Caco-2 (cell line): ENCODE results near the gene ATP11C. TPM values are rescaled to one million over a fixed set of nuclear protein-coding genes. Genes with fewer than 3 reads are reported as not detected.
"Not testable (repeated sequence)": the region's sequence is repeated elsewhere in the genome, so short reads cannot be mapped to it uniquely, and the experiment has no call there.

Experiments used
- BruUV-seq: library from RNA; stranded (reverse); fragments of 400-500 nt; replicated peaks from 2 replicates; lab custom pipeline; 2021; lab: Mats Ljungman, UMichigan
- CTCF ChIA-PET: fragments of 300-600 bp; sonication (Branson Sonifier 250); formaldehyde crosslinking; loops from one replicate; lab custom pipeline; 2022; ENCODE audit warnings: antibody characterized with exemption; lab: Charles Lee
- POLR2A ChIA-PET: fragments of 300-600 bp; sonication (Branson Sonifier 250); formaldehyde crosslinking; loops from one replicate; lab custom pipeline; 2022; ENCODE audit warnings: antibody characterized with exemption; lab: Charles Lee
- DNase-seq, 2 experiments: peaks; one replicate each; pipeline versions ENCODE4 v3.0.0 to v3.0.0-alpha.2; 2020 to 2022
- H3K27me3 ChIP-seq: replicated peaks from 2 replicates; pipeline ENCODE4 v1.6.0; 2011; ENCODE audit warnings: low read length; ENCODE audit not compliant: control insufficient read depth, insufficient read depth
- H3K36me3 ChIP-seq: 2 replicates; pipeline ENCODE4 v1.5.1; 2011; ENCODE audit warnings: low read length; ENCODE audit not compliant: control insufficient read depth, insufficient read depth
- H3K4me1 ChIP-seq: fragments of 250-450 bp; sonication (Bioruptor Pico); 2 replicates; pipeline ENCODE4 v1.5.1; 2020; ENCODE audit warnings: mild to moderate bottlenecking
- H3K4me3 ChIP-seq: 2 replicates; pipeline ENCODE4 v1.5.1; 2011; ENCODE audit warnings: low read depth, mild to moderate bottlenecking, control low read depth, low read length
- H3K9me3 ChIP-seq: fragments of 250-450 bp; sonication (Bioruptor Pico); 2 replicates; pipeline ENCODE4 v1.5.1; 2020; ENCODE audit warnings: mild to moderate bottlenecking, moderate library complexity
- H3K27ac Mint-ChIP-seq: one replicate; pipeline ENCODE4 v1.8.0; 2022; ENCODE audit warnings: mixed read lengths; ENCODE audit not compliant: unreplicated experiment
- H3K27me3 Mint-ChIP-seq: one replicate; pipeline ENCODE4 v1.8.0; 2022; ENCODE audit warnings: mixed read lengths; ENCODE audit not compliant: insufficient read depth, unreplicated experiment
- H3K36me3 Mint-ChIP-seq: one replicate; pipeline ENCODE4 v1.8.0; 2022; ENCODE audit warnings: mild to moderate bottlenecking, mixed read lengths; ENCODE audit not compliant: insufficient read depth, unreplicated experiment
- H3K4me1 Mint-ChIP-seq: one replicate; pipeline ENCODE4 v1.8.0; 2022; ENCODE audit warnings: low read depth, mixed read lengths; ENCODE audit not compliant: unreplicated experiment
- H3K4me3 Mint-ChIP-seq: one replicate; pipeline ENCODE4 v1.8.0; 2022; ENCODE audit warnings: mild to moderate bottlenecking, moderate library complexity, mixed read lengths; ENCODE audit not compliant: unreplicated experiment
- H3K9me3 Mint-ChIP-seq: one replicate; pipeline ENCODE4 v1.8.0; 2022; ENCODE audit warnings: mixed read lengths; ENCODE audit not compliant: unreplicated experiment
- intact Hi-C: fragments of 100-400 bp; cut with micrococcal nuclease; formaldehyde crosslinking; loops from one replicate; pipeline ENCODE4 v1.10.0; 2022; ENCODE audit not compliant: unreplicated experiment
- total RNA-seq: library from RNA; stranded (reverse); gene quantifications from 2 replicates; pipeline ENCODE4 v1.2.3, GENCODE V29; 2022
- TF ChIP-seq, protein P1 (sequence below), 2 experiments: fragments of 200-600 bp in 1 of 2; IDR thresholded peaks; 1 replicate in 1 of 2; 2 replicates in 1 of 2; pipeline versions ENCODE4 v1.5.1 to v1.8.0; 2011 to 2022; ENCODE audit warnings: antibody characterized with exemption in 1 of 2, control low read depth in 1 of 2, inconsistent platforms in 1 of 2, low read depth in 1 of 2, low read length in 1 of 2, mild to moderate bottlenecking in 1 of 2, moderate library complexity in 1 of 2; ENCODE audit not compliant: insufficient read depth in 1 of 2, severe bottlenecking in 1 of 2, unreplicated experiment in 1 of 2

ATP11C gene
- total RNA-seq, 1 experiment from 2014 or later: 12.2 TPM

DNA sequence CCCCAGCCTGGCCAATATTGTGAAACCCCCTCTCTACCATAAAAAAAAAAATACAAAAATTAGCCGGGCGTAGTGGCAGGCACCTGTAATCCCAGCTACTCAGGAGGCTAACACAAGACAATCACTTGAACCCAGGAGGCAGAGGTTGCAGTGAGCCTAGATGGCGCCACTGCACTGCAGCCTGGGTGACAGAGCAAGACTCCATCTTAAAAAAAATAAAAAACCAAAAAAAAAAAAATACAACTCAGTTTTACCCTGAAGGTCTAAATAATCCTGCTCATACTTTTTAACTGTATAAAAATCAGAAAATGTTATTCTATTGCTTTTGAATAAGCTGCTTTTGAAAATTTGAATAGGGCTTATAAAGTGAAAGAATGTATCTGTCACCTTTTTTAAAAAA lies 33.3 kb upstream of the ATP11C start:
- intact Hi-C loops: not testable (repeated sequence)

DNA sequence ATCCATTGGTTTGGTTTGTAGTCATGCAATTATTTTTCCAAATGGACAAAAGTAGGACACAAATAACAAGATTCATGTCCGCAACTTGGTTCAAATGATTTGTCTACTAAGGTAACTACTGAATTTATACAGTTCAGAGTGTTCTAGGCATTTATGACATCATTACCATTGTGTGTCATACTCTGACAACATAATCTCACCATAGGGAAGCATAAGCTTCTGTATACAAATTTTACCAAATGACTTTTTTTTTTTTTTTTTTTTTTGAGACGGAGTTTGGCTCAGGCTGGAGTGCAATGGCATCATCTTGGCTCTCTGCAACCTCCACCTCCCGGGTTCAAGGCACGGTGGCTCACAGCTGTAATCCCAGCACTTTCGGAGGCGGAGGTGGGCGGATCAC lies 32.6 kb upstream of the ATP11C start, which contains the start of gene CXorf66:
Gene CXorf66 (minus strand): TSS at position 101 of the 400 bp plus-strand sequence. CDS start 25 bp downstream, at position 76.
- Histone ChIP-seq H3K4me1 (no peaks in the 10 kb centered on the region), H3K36me3 (no peaks in the 10 kb centered on the region), H3K4me3 (no peak within 1 kb of the TSS), H3K9me3 (no peaks in the 10 kb centered on the region), H3K27me3 (no peaks in the 10 kb centered on the region)
- DNase-seq: no peak
- H3K4me3 Mint-ChIP-seq: no peak within 1 kb of the TSS
- TF ChIP-seq, protein P1, sequence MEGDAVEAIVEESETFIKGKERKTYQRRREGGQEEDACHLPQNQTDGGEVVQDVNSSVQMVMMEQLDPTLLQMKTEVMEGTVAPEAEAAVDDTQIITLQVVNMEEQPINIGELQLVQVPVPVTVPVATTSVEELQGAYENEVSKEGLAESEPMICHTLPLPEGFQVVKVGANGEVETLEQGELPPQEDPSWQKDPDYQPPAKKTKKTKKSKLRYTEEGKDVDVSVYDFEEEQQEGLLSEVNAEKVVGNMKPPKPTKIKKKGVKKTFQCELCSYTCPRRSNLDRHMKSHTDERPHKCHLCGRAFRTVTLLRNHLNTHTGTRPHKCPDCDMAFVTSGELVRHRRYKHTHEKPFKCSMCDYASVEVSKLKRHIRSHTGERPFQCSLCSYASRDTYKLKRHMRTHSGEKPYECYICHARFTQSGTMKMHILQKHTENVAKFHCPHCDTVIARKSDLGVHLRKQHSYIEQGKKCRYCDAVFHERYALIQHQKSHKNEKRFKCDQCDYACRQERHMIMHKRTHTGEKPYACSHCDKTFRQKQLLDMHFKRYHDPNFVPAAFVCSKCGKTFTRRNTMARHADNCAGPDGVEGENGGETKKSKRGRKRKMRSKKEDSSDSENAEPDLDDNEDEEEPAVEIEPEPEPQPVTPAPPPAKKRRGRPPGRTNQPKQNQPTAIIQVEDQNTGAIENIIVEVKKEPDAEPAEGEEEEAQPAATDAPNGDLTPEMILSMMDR (IDR thresholded peaks at IDR 0.05; ENCODE audit: insufficient read depth in 1 of 2, low read depth in 1 of 2, low read length in 1 of 2, severe bottlenecking in 1 of 2, unreplicated experiment in 1 of 2): no peak
- no peak within 1 kb of the TSS for H3K27ac Mint-ChIP-seq
- BruUV-seq: no TSS peak
- CTCF ChIA-PET: interaction anchor here (0.6 kb wide), 1 partner anchor 80 kb away, joined by 3 read pairs; no protein-coding TSS in a partner anchor
- H3K9me3 Mint-ChIP-seq: no peaks in the 10 kb centered on the region
- intact Hi-C loops: no loop called here
- no peaks in the 10 kb centered on the region for H3K4me1 Mint-ChIP-seq
- H3K36me3 Mint-ChIP-seq: no peaks in the 10 kb centered on the region
- H3K27me3 Mint-ChIP-seq: peaks cover 5% of the 10 kb centered on the region
- POLR2A ChIA-PET: no interaction called here

More for the DNA sequence above, 33.3 kb upstream of the ATP11C start:
- H3K36me3 Mint-ChIP-seq, BruUV-seq, H3K27ac Mint-ChIP-seq, H3K36me3 ChIP-seq, H3K4me1 Mint-ChIP-seq, CTCF ChIA-PET, H3K4me3 Mint-ChIP-seq, H3K4me3 ChIP-seq, H3K27me3 ChIP-seq, H3K9me3 Mint-ChIP-seq, H3K4me1 ChIP-seq, H3K9me3 ChIP-seq, DNase-seq, POLR2A ChIA-PET, H3K27me3 Mint-ChIP-seq: not testable (repeated sequence)
- TF ChIP-seq, protein P1 (IDR thresholded peaks at IDR 0.05; ENCODE audit: insufficient read depth in 1 of 2, low read depth in 1 of 2, low read length in 1 of 2, severe bottlenecking in 1 of 2, unreplicated experiment in 1 of 2): peak in 1 of 2 experiments; percentile 3

DNA sequence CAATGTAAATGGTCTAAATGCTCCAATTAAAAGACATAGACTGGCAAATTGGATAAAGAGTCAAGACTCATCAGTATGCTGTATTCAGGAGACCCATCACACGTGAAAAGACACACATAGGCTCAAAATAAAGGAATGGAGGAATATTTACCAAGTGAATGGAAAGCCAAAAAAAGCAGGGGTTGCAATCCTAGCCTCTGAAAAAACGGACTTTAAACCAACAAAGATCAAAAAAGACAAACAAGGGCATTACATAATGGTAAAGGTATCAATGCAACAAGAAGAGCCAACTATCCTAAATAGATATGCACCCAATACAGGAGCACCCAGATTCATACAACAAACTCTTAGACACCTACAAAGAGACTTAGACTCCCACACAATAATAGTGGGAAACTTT lies 28.2 kb upstream of the ATP11C start:
- CTCF ChIA-PET, H3K4me3 Mint-ChIP-seq, POLR2A ChIA-PET, H3K4me1 Mint-ChIP-seq, H3K4me1 ChIP-seq, H3K27me3 Mint-ChIP-seq, BruUV-seq, H3K27ac Mint-ChIP-seq, DNase-seq, intact Hi-C loops, H3K4me3 ChIP-seq, H3K9me3 Mint-ChIP-seq, H3K27me3 ChIP-seq, H3K36me3 ChIP-seq, H3K36me3 Mint-ChIP-seq, H3K9me3 ChIP-seq: not testable (repeated sequence)

DNA sequence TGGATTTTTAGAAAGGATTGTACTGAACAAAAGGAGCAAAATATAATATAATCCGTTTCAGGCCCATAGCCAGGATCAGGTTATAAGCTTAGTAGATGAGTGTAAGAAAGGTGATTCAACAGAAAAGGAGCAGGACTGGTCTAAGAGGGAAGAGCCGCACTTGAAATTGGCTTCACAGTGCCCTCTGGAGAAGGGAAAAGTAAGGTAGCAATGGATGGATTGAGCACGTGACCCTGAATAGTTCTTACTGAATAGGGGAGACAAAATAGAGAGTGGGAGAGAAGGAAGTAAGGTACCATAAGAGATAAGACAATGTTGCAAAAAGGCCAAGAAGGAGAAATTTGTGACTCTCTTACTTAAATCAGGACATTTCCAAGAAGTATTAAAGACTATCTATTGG lies 16.9 kb upstream of the ATP11C start:
- Mint-ChIP-seq H3K4me1 (no peaks in the 10 kb centered on the region), H3K9me3 (no peaks in the 10 kb centered on the region), H3K27me3 (no peaks in the 10 kb centered on the region), H3K4me3 (no peak overlapping the region), H3K27ac (no peak overlapping the region), H3K36me3 (no peaks in the 10 kb centered on the region)
- no TSS peak for BruUV-seq
- TF ChIP-seq, protein P1 (IDR thresholded peaks at IDR 0.05; ENCODE audit: insufficient read depth in 1 of 2, low read depth in 1 of 2, low read length in 1 of 2, severe bottlenecking in 1 of 2, unreplicated experiment in 1 of 2): peak in 1 of 2 experiments; percentile 9
- ChIA-PET POLR2A (no interaction called here), CTCF (no interaction called here)
- Histone ChIP-seq H3K36me3 (no peaks in the 10 kb centered on the region), H3K9me3 (no peaks in the 10 kb centered on the region), H3K4me3 (no peak overlapping the region), H3K27me3 (no peaks in the 10 kb centered on the region), H3K4me1 (no peaks in the 10 kb centered on the region)
- DNase-seq: no peak
- intact Hi-C loops: no loop called here
